ENCODE measurements around the gene DAP. TPM values are rescaled to one million over a fixed set of nuclear protein-coding genes. Genes with fewer than 3 reads are reported as not detected.

The DAP gene
- total and polyA plus RNA-seq, 4 donors = 36.6 to 122 (median 101) TPM

DNA sequence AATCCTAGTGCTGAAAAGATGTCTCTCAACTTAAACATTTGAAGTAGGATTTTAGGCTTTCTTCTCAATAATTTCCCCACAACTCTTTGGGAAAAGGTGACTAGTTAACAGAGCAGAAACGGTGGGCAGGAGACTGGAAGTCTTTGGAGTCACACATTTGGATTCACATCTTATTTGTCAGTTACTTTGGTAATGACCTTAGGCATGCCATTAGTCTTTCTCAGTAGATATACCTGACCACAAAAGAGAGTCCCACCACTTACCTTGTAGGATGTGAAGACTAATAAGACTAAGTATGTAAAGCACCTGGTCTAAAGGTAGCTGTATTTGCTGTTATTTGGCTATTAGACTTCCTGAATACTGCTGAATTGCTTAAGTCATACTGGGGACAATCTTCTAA is 35.4 kb downstream of the DAP start:
- Histone ChIP-seq H3K4me1 (ENCODE audit: control insufficient read depth in 4 of 4, insufficient read depth in 4 of 4, low read length in 3 of 4) (peaks cover 0 to 8% (median 0%) of the 10 kb centered on the region in 4 donors), H3K27me3 (ENCODE audit: control insufficient read depth in 4 of 4, insufficient read depth in 4 of 4, low read length in 3 of 4) (no peaks in the 10 kb centered on the region), H3K9ac (ENCODE audit: low read depth in 1 of 2, low read length in 2 of 2) (no peak overlapping the region), H3K9me3 (ENCODE audit: control insufficient read depth in 4 of 4, low read length in 3 of 4) (no peaks in the 10 kb centered on the region), H3K27ac (ENCODE audit: low read depth in 1 of 2, low read length in 2 of 2) (no peak overlapping the region), H3K4me3 (ENCODE audit: low read depth in 1 of 3, low read length in 3 of 3) (no peak overlapping the region), H3K36me3 (ENCODE audit: control insufficient read depth in 4 of 4, insufficient read depth in 3 of 4, low read depth in 1 of 4, low read length in 3 of 4) (peaks cover 0 to 12% (median 5%) of the 10 kb centered on the region in 4 donors)
- WGBS = 82% methylated on average over 1 of the region's 1 CpG
- no peak for DNase-seq (ENCODE audit: low spot score)
- TF ChIP-seq, protein P1, sequence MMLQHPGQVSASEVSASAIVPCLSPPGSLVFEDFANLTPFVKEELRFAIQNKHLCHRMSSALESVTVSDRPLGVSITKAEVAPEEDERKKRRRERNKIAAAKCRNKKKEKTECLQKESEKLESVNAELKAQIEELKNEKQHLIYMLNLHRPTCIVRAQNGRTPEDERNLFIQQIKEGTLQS (IDR thresholded peaks at IDR 0.05) = no peak
- TF ChIP-seq RAD21 (IDR thresholded peaks at IDR 0.05) (no peak), HNF4G (IDR thresholded peaks at IDR 0.05) (no peak), RXRA (IDR thresholded peaks at IDR 0.05) (no peak), FOXA1 (IDR thresholded peaks at IDR 0.05) (no peak), TAF1 (conservative IDR thresholded peaks at IDR 0.05) (no peak), GABPA (IDR thresholded peaks at IDR 0.05 in 1 of 2, conservative IDR thresholded peaks at IDR 0.05 in 1 of 2) (no peak), HNF4A (conservative IDR thresholded peaks at IDR 0.05) (no peak), SP1 (IDR thresholded peaks at IDR 0.05) (no peak)
- TF ChIP-seq, protein P2, sequence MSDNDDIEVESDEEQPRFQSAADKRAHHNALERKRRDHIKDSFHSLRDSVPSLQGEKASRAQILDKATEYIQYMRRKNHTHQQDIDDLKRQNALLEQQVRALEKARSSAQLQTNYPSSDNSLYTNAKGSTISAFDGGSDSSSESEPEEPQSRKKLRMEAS (IDR thresholded peaks at IDR 0.05) = no peak

DNA sequence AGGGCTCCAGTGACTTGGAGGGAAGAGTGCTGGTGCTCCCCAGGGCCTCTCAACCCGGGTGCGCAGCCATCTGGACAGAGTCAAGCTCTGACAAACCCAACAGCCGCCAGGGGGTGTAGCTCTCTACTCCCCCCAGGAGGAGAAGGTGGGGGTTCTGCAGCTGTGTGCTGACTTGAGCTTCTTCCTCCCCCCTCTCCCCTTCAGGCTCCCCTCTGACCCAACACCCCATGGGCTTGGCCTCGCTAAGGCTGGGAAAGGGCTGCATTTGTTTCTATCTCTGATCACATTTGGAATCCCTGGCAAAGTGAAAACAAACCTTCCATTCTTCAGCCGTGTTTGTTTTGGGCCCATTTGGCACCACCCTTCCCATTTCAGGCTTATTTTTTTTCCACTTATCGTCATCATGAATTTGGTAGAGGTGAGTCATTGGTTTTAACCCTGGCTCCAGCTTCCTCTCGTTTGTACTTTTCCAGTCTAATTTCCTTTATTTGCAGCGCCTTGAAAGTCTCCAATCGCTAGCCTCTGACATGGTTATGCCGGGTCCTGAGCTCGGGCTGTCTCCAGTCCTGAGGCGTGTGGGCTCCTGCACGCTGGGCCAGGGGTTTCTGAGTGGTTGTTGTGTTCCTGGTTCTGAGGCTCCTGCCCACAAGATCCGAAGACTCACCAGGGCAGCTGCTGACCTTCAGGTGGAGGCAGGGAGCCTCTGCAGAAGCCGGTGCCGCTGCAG is 36.1 kb downstream of the DAP start:
- DNase-seq (ENCODE audit: low spot score) = no peak
- H3K36me3 ChIP-seq (ENCODE audit: control insufficient read depth in 4 of 4, insufficient read depth in 3 of 4, low read depth in 1 of 4, low read length in 3 of 4) = peaks cover 0 to 12% (median 5%) of the 10 kb centered on the region in 4 donors
- 84% methylated on average over 16 of the region's 16 CpGs for WGBS
- no peak overlapping the region for H3K9ac ChIP-seq (ENCODE audit: low read depth in 1 of 2, low read length in 2 of 2)
- H3K9me3 ChIP-seq (ENCODE audit: control insufficient read depth in 4 of 4, low read length in 3 of 4) = no peaks in the 10 kb centered on the region
- TF ChIP-seq EGR1 (IDR thresholded peaks at IDR 0.05; ENCODE audit: low read depth in 2 of 2) = no peak
- TF ChIP-seq JUND (IDR thresholded peaks at IDR 0.05) = peak; percentile 31 to 49
- peaks cover 0 to 8% (median 0%) of the 10 kb centered on the region in 4 donors for H3K4me1 ChIP-seq (ENCODE audit: control insufficient read depth in 4 of 4, insufficient read depth in 4 of 4, low read length in 3 of 4)
- no peak overlapping the region for H3K27ac ChIP-seq (ENCODE audit: low read depth in 1 of 2, low read length in 2 of 2)
- H3K27me3 ChIP-seq (ENCODE audit: control insufficient read depth in 4 of 4, insufficient read depth in 4 of 4, low read length in 3 of 4) = no peaks in the 10 kb centered on the region
- no peak overlapping the region for H3K4me3 ChIP-seq (ENCODE audit: low read depth in 1 of 3, low read length in 3 of 3)

DNA sequence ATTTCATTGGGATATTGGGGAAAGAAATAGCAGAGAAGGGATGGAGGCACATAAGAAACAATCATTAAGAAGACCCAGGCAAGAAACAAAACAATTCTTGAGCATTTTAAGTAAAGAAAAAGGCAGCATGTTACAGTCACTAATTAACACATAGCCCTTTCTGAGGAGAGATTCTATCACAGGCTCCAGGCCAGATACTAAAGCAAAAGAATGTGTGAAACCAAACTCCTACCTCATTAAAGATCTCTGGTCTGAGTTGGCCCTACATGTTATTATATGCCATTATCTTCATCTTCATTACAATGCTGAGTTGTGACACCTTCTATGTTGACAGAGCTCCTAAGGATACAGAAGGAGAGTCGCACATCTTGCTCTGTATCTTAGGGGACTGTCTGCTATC is 37.5 kb downstream of the DAP start:
- H3K4me1 ChIP-seq (ENCODE audit: control insufficient read depth in 4 of 4, insufficient read depth in 4 of 4, low read length in 3 of 4) = peaks cover 0 to 8% (median 0%) of the 10 kb centered on the region in 4 donors
- no peak overlapping the region for H3K9ac ChIP-seq (ENCODE audit: low read depth in 1 of 2, low read length in 2 of 2)
- no peak overlapping the region for H3K4me3 ChIP-seq (ENCODE audit: low read depth in 1 of 3, low read length in 3 of 3)
- peaks cover 0 to 14% (median 4%) of the 10 kb centered on the region in 4 donors for H3K36me3 ChIP-seq (ENCODE audit: control insufficient read depth in 4 of 4, insufficient read depth in 3 of 4, low read depth in 1 of 4, low read length in 3 of 4)
- 93% methylated on average over 1 of the region's 1 CpG for WGBS
- no peaks in the 10 kb centered on the region for H3K9me3 ChIP-seq (ENCODE audit: control insufficient read depth in 4 of 4, low read length in 3 of 4)
- H3K27ac ChIP-seq (ENCODE audit: low read depth in 1 of 2, low read length in 2 of 2) = no peak overlapping the region
- TF ChIP-seq JUND (IDR thresholded peaks at IDR 0.05) (no peak), FOXA2 (IDR thresholded peaks at IDR 0.05) (no peak), RAD21 (IDR thresholded peaks at IDR 0.05) (no peak), YY1 (IDR thresholded peaks at IDR 0.05) (no peak), NR2F2 (IDR thresholded peaks at IDR 0.05) (no peak), HNF4G (IDR thresholded peaks at IDR 0.05) (no peak), EGR1 (IDR thresholded peaks at IDR 0.05; ENCODE audit: low read depth in 2 of 2) (no peak), FOXA1 (IDR thresholded peaks at IDR 0.05) (no peak), GABPA (IDR thresholded peaks at IDR 0.05 in 1 of 2, conservative IDR thresholded peaks at IDR 0.05 in 1 of 2) (no peak), HNF4A (conservative IDR thresholded peaks at IDR 0.05) (no peak), TAF1 (conservative IDR thresholded peaks at IDR 0.05) (no peak), RXRA (IDR thresholded peaks at IDR 0.05) (no peak), SP1 (IDR thresholded peaks at IDR 0.05) (no peak)
- TF ChIP-seq, protein P2 (IDR thresholded peaks at IDR 0.05) = no peak
- TF ChIP-seq, protein P1 (IDR thresholded peaks at IDR 0.05) = no peak
- TF ChIP-seq, protein P3, sequence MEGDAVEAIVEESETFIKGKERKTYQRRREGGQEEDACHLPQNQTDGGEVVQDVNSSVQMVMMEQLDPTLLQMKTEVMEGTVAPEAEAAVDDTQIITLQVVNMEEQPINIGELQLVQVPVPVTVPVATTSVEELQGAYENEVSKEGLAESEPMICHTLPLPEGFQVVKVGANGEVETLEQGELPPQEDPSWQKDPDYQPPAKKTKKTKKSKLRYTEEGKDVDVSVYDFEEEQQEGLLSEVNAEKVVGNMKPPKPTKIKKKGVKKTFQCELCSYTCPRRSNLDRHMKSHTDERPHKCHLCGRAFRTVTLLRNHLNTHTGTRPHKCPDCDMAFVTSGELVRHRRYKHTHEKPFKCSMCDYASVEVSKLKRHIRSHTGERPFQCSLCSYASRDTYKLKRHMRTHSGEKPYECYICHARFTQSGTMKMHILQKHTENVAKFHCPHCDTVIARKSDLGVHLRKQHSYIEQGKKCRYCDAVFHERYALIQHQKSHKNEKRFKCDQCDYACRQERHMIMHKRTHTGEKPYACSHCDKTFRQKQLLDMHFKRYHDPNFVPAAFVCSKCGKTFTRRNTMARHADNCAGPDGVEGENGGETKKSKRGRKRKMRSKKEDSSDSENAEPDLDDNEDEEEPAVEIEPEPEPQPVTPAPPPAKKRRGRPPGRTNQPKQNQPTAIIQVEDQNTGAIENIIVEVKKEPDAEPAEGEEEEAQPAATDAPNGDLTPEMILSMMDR (IDR thresholded peaks at IDR 0.05; ENCODE audit: low read depth, low read length, missing input control) = no peak
- TF ChIP-seq, protein P4, sequence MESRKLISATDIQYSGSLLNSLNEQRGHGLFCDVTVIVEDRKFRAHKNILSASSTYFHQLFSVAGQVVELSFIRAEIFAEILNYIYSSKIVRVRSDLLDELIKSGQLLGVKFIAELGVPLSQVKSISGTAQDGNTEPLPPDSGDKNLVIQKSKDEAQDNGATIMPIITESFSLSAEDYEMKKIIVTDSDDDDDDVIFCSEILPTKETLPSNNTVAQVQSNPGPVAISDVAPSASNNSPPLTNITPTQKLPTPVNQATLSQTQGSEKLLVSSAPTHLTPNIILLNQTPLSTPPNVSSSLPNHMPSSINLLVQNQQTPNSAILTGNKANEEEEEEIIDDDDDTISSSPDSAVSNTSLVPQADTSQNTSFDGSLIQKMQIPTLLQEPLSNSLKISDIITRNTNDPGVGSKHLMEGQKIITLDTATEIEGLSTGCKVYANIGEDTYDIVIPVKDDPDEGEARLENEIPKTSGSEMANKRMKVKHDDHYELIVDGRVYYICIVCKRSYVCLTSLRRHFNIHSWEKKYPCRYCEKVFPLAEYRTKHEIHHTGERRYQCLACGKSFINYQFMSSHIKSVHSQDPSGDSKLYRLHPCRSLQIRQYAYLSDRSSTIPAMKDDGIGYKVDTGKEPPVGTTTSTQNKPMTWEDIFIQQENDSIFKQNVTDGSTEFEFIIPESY (IDR thresholded peaks at IDR 0.05) = no peak
- TF ChIP-seq, protein P5, sequence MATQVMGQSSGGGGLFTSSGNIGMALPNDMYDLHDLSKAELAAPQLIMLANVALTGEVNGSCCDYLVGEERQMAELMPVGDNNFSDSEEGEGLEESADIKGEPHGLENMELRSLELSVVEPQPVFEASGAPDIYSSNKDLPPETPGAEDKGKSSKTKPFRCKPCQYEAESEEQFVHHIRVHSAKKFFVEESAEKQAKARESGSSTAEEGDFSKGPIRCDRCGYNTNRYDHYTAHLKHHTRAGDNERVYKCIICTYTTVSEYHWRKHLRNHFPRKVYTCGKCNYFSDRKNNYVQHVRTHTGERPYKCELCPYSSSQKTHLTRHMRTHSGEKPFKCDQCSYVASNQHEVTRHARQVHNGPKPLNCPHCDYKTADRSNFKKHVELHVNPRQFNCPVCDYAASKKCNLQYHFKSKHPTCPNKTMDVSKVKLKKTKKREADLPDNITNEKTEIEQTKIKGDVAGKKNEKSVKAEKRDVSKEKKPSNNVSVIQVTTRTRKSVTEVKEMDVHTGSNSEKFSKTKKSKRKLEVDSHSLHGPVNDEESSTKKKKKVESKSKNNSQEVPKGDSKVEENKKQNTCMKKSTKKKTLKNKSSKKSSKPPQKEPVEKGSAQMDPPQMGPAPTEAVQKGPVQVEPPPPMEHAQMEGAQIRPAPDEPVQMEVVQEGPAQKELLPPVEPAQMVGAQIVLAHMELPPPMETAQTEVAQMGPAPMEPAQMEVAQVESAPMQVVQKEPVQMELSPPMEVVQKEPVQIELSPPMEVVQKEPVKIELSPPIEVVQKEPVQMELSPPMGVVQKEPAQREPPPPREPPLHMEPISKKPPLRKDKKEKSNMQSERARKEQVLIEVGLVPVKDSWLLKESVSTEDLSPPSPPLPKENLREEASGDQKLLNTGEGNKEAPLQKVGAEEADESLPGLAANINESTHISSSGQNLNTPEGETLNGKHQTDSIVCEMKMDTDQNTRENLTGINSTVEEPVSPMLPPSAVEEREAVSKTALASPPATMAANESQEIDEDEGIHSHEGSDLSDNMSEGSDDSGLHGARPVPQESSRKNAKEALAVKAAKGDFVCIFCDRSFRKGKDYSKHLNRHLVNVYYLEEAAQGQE (IDR thresholded peaks at IDR 0.05) = no peak
- H3K27me3 ChIP-seq (ENCODE audit: control insufficient read depth in 4 of 4, insufficient read depth in 4 of 4, low read length in 3 of 4) = no peaks in the 10 kb centered on the region
- DNase-seq (ENCODE audit: low spot score) = no peak
